SHP77 (cell line): ENCODE data around the gene ATP13A3.

ENCODE experiments used
- DNase-seq, 2 experiments: peaks; one replicate each; lab custom pipeline; 2025; lab: John Stamatoyannopoulos, UW

Gene ATP13A3

DNA sequence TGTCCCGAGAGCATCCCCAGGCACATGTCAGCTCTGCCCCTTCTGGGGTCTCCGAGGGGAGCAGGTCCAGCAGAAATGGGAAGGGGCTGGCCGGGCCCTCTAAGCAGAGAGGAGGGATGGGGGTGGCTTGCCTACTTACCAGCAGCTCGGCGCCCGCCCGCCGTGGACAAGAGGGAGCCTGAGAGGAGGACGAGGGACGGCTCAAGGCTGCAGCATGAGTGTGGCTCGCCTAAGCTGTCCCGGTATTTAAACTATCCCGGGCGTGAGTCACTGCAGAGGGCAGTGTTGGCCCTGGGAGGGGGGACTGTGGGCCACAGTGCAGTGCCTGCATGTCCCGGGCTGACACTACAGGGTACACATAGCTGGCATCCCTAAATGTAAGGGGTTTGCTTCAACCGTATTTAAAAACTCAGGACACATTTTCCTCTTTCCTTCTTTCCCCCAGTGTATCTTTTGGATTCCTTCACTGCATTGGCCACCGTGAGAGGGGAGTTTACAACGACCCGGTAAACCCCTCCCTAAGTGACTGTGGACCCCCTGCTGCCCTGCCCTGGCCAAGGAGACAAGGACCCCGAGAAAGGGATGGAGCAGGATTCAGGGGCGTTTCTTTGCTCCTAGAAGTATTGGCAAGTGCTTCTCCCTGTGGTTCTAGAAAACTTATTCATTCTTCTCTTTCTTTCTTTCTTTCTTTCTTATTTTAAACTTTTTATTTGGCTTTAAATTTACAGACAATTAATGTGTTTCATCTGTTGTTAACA lies 117.1 kb downstream of the ATP13A3 start, which contains the start of gene LRRC15:
TSS of gene LRRC15 (minus strand) at position 222 of the 758 bp plus-strand sequence. CDS start 8,700 bp downstream, outside the sequence.
- no peak for DNase-seq

DNA sequence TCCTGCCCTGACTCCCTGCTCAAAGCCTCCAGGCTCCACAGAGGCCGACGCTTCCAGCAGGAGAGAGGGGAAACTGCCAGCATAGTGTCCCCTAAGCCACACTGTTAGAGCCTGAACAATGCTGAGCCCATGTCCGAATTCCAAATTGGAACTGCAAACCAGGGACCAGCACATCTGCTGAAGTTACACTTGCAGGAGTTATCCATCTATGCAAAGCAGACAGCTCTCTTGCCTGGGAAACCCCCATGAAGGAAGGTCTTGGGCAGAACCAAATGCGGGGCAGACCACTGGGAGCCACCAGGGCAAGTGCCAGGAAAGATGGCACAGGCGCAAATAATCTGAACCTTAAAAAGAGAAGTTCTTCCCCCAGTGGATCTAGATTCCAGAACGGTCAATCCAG lies 117.9 kb downstream of the ATP13A3 start:
- DNase-seq = no peak

DNA sequence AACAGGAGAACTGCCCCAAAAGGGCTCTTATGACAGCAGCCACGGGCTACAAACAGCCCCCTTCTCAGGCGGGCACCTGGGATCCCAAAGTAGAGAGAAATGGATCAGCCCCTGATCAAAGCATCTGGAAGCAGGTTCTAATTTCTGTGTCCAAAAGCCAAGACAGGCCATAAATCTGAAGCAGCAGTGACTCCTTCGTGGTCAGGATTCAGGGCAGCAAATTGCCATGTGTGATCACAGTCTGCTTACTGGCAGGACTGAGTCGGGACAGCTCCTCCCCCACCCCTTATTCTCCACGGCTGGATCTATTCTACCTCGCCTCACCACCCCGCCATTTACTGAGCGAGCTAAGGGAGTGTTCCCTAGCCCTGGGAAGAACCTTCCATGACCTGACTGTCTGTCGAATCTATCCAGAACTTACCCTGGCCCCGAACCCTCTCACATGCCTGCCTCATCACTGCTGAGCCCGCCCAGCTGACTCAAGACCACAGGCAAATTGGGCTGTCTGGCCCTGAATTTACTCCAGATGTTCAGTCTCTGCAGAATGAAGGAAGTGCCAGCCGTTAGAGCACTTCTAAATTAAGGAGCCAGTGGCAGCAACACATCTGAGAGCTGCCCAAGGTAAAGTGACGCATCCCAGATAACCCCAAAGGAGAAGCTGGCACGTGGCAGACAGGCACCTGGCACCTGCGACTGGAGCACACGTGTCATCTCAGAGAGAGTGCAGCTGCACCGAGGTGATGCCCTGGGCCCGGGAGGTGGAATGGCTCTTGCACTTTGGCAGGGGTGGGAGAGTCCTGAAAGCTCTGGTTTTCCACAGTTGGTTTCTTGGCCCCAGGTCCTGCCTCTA lies 118.6 kb downstream of the ATP13A3 start:
- DNase-seq = no peak

DNA sequence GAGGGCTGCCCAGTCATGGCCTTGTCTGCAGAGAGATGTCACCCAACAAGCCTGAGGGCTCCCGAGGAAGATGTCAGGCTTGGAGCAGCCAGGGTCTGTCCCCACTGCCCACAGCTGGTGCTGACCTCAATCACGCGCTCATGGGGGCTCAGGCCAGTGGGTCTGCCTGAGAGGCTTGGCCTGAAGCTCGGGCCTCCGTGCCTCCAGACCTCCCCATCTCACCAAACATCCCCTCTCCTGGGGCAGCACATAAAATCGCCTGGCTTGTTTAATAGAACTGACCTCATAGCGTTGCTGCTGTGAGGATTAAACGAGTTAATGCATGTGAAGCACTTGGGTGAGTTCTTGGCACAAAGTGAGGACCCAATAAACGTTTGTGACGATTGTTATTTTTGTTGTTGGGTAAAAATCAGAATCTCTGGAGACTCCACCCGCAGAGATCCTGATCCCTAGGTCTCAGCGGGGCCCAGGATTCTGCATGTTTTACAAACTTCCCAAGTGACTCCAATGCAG lies 120.8 kb downstream of the ATP13A3 start:
- no peak for DNase-seq

DNA sequence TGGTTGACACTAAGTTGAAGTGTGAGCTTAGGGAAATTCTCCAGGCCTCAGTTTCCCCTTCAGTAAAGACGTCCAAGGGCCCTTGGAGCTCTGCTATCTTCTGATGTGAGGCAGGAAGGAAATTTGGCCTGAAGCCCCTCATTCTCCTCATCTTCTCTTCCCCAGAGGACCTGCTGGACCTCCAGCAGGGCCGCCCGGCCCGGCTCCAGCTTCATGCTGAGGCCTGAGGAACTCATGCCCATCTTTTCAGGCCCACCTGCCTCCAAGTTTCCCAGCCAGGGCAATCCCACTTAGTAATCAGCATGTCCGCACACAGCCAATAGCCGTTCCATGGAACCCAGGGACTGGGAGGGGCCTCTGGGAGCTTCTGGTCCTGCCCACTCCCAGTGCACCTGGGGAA lies 121.3 kb downstream of the ATP13A3 start:
- DNase-seq = no peak

DNA sequence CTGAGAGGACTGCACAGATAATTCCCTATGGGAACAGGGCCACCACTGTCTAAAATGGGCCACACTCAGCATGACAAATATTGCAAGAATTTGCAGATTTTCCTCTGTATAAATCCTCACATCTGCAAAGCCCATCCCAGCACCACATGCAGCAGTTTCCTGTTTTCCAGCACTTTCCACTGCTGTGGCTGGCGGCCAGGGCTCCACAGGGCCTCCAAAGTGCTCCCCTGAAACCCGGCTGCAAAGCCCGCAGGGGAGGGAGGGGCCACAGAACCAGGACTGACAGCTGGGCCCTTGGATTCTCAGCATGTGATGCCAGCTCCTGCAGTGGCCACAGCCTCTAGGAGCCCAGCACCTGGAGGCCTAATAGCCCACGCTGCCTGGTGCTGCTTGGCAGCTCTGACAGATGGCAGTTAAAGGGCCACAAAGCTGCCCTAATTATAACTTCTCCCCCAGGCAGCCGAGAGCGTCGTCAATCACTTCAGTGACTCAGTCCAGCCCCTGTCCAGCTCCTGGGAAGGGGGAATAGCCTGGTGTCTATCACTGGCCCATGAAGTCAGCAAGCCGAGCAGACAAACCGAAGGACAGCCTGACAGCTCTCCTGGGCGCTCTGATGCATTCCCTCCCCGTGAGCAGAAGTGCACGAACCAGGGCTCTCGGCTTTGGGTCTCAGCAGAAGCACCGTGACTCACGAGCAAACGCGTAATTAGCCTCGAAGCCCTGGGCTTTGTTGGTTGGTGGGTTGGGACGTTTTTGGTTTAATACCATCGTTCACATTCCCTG lies 122.0 kb downstream of the ATP13A3 start:
- peak in 1 of 2 experiments; percentile 52 for DNase-seq

DNA sequence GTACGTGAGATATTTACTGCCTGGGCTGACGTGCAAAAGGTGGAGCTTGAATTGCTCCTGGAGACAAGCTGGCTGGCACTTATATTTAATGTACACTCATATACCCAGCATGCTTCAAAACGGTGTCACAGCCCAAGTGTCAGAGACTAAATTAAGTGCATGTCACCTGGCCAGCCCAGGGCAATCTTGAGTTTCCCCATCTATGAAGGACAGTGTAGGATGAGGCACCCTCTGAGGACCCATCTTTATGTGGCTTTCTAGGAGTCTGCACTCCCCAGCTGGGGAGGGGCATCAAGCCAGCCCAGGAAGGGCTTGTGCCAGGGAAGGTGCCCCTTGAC lies 122.5 kb downstream of the ATP13A3 start:
- no peak for DNase-seq

DNA sequence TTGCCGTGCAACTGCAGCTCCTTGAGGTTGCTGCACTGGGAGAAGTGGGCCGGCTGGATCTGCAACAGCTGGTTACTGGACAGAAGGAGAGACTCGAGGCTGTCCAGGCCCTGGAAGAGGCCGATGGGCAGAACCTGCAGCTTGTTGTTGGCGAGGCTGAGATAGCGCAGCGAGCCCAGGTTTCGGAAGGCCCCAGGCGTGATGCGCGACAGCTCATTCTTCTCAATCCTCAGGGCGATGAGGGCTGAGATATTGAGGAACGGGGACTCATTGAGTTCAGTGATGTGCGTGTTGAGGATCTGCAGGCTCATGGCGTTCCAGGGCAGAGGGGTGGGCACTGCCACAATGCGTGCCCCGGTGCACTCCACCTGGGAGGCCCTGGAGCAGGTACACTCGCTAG lies 126.2 kb downstream of the ATP13A3 start:
- no peak for DNase-seq

DNA sequence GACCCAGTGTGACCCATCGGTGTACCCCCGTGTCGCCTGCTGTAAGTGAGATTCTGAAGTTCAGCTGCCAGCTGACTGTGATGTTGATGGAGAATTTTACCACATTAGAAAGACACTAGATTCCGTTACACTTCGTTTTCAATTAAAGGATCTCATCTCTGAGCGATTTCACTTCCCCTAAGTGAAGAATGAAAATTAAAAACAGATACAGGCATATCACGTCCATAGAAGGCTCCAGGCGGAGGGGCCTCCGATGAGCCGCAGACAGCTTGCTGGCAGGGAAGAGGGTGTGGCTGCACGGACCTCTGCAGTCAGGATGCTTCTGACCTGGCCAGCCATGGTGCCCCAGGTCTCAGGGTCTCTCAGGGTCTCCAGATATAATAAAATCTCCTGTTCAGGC lies 129.1 kb downstream of the ATP13A3 start:
- DNase-seq = no peak

DNA sequence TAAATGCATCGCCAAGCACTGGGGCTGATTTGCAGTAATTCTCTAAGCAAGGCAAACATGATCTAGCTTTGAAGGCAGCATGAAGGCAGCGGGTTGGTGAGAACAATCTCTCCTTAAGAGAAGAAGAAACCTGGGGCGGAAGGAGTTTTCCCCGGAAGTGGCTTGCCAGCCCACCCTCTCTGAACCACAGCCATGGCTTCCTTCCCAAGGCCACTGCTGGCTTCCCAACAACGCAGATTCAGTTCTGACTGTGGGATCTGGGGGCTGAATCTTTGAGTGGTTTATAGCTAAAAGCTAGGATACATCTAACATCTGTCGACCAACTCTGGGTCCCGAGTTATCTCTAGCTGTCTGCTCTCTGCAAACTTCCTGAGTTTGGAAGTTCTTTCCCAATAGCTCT lies 131.4 kb downstream of the ATP13A3 start:
- DNase-seq = no peak

DNA sequence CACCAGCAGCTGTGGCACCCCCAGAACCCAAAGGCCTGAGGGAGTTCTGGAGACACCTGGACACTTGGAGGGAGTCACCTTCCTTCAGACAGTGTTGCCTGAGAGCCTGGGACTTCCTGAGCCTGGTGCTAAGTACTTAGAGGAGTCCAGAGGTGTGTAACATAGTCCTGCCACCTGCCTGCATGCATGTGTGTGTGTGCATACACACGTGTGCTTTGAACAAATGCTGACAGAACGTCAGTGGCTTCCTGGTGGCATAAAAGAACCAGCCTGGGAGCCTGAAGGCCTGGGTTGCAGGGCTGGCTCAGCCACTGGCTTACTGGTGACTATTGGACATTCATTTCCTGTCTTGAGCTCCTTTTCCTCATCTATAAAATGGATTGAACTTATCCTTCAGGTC lies 132.5 kb downstream of the ATP13A3 start:
- no peak for DNase-seq
